B cell (primary cell): ENCODE results near the gene AADAT.

Source experiments
- CTCF ChIP-seq: fragments of 200-600 bp; IDR thresholded peaks from one replicate; pipeline ENCODE4 v1.8.0; 2022; ENCODE audit warnings: antibody characterized with exemption, mild to moderate bottlenecking
- EZH2 ChIP-seq: IDR thresholded peaks from 2 replicates; pipeline ENCODE4 v1.6.1; 2012; ENCODE audit warnings: borderline replicate concordance, low read depth, mild to moderate bottlenecking, moderate library complexity, low read length; ENCODE audit not compliant: insufficient read depth, poor library complexity, severe bottlenecking

- no peak for TF ChIP-seq CTCF
- no peak for TF ChIP-seq EZH2
Measured at GRCh38 chr4:170111085-170111484, 21.3 kb upstream of the AADAT start.
